OCI-LY7 (cell line): ENCODE results near the gene MAML3. TPM values are rescaled to one million over a fixed set of nuclear protein-coding genes. Genes with fewer than 3 reads are reported as not detected.
"Not testable (repeated sequence)": the region's sequence is repeated elsewhere in the genome, so short reads cannot be mapped to it uniquely, and the experiment has no call there.

Source experiments
- BruUV-seq: library from RNA; stranded (reverse); fragments of 400-500 nt; replicated peaks from 2 replicates; lab custom pipeline; 2021; lab: Mats Ljungman, UMichigan
- CTCF ChIA-PET: fragments of 300-600 bp; sonication (Branson Sonifier 250); formaldehyde crosslinking; loops from one replicate; lab custom pipeline; 2022; ENCODE audit warnings: antibody characterized with exemption; ENCODE audit not compliant: unreplicated experiment; lab: Charles Lee
- POLR2A ChIA-PET: fragments of 300-600 bp; sonication (Branson Sonifier 250); formaldehyde crosslinking; loops from one replicate; lab custom pipeline; 2022; ENCODE audit warnings: antibody characterized with exemption; lab: Charles Lee
- DNase-seq: peaks from one replicate; pipeline ENCODE4 v3.0.0-alpha.2; 2015; ENCODE audit warnings: low spot score
- H2AFZ ChIP-seq: fragments of 200-600 bp; sonication (generic), shearing (Covaris generic); 2 replicates; pipeline ENCODE4 v1.6.1; 2014; ENCODE audit warnings: mild to moderate bottlenecking, antibody characterized with exemption, low read length, moderate library complexity
- H3K27ac ChIP-seq: fragments of 200-600 bp; sonication (generic); 2 replicates; pipeline ENCODE4 v1.5.1; 2014; ENCODE audit warnings: mixed run types, low read depth, mild to moderate bottlenecking, moderate library complexity, low read length, inconsistent platforms; ENCODE audit not compliant: poor library complexity, severe bottlenecking
- H3K36me3 ChIP-seq: fragments of 200-600 bp; sonication (generic); 2 replicates; pipeline ENCODE4 v1.6.1; 2014; ENCODE audit warnings: mild to moderate bottlenecking, antibody characterized with exemption, low read length, moderate library complexity, mixed read lengths; ENCODE audit not compliant: insufficient read depth
- H3K4me1 ChIP-seq: fragments of 200-600 bp; sonication (generic); 2 replicates; pipeline ENCODE4 v1.5.1; 2014; ENCODE audit warnings: mild to moderate bottlenecking, low read length; ENCODE audit not compliant: insufficient read depth, poor library complexity, severe bottlenecking
- H3K4me2 ChIP-seq: fragments of 200-600 bp; sonication (generic); 2 replicates; pipeline ENCODE4 v1.6.1; 2014; ENCODE audit warnings: mild to moderate bottlenecking, low read length
- H3K4me3 ChIP-seq: fragments of 200-600 bp; sonication (generic); 2 replicates; pipeline ENCODE4 v1.5.1; 2014; ENCODE audit warnings: mild to moderate bottlenecking, low read depth, low read length; ENCODE audit not compliant: poor library complexity, severe bottlenecking
- H3K79me2 ChIP-seq: fragments of 200-600 bp; sonication (generic); 2 replicates; pipeline ENCODE4 v1.6.1; 2016; ENCODE audit warnings: low read depth, mild to moderate bottlenecking, low read length, moderate library complexity, mixed read lengths; ENCODE audit not compliant: insufficient read depth
- H3K9me2 ChIP-seq: fragments of 200-600 bp; sonication (generic); 2 replicates; pipeline ENCODE4 v1.6.1; 2016; ENCODE audit warnings: mild to moderate bottlenecking, low read length, mixed read lengths; ENCODE audit not compliant: insufficient read depth
- H3K9me3 ChIP-seq: fragments of 200-600 bp; sonication (generic); 2 replicates; pipeline ENCODE4 v1.6.1; 2014; ENCODE audit warnings: mild to moderate bottlenecking, mixed run types, low read length, mixed read lengths
- H4K20me1 ChIP-seq: fragments of 200-600 bp; sonication (generic); 2 replicates; pipeline ENCODE4 v1.6.1; 2014; ENCODE audit warnings: mild to moderate bottlenecking, antibody characterized with exemption, low read length, moderate library complexity, mixed read lengths; ENCODE audit not compliant: insufficient read depth
- CTCF ChIP-seq: fragments of 200-600 bp; sonication (generic); conservative IDR thresholded peaks from 2 replicates; pipeline ENCODE4 v1.5.1; 2014; ENCODE audit warnings: mild to moderate bottlenecking, antibody characterized with exemption, low read length, moderate library complexity, mixed read lengths
- EZH2phosphoT487 ChIP-seq: fragments of 200-600 bp; sonication (generic); IDR thresholded peaks from 2 replicates; pipeline ENCODE4 v1.6.1; 2018; ENCODE audit warnings: low read depth, borderline replicate concordance, mild to moderate bottlenecking, mixed run types, antibody characterized with exemption, low read length, moderate library complexity, mixed read lengths
- intact Hi-C: fragments of 100-400 bp; cut with micrococcal nuclease; formaldehyde crosslinking; loops from one replicate; pipeline ENCODE4 v1.10.0; 2022; ENCODE audit not compliant: unreplicated experiment
- total RNA-seq, 2 experiments: library from RNA; depleted of rRNA in 1 of 2; stranded (reverse); fragments of >200 nt in 1 of 2; shearing (Covaris generic) in 1 of 2; gene quantifications; 2 replicates each; pipeline ENCODE4 v1.2.3, GENCODE V29; 2014 to 2022

The MAML3 gene
- total RNA-seq, 2 experiments from 2014 or later, result 0.80 to 1.2 TPM

GRCh38 chr4:139698167-139698925 lies 455.6 kb downstream of the MAML3 start:
- H3K4me2 ChIP-seq, H3K4me3 ChIP-seq, H4K20me1 ChIP-seq, DNase-seq, H3K79me2 ChIP-seq, BruUV-seq, intact Hi-C loops, H3K27ac ChIP-seq, H3K4me1 ChIP-seq, H2AFZ ChIP-seq, H3K9me3 ChIP-seq, H3K9me2 ChIP-seq, H3K36me3 ChIP-seq, CTCF ChIA-PET: not testable (repeated sequence)
- TF ChIP-seq CTCF, result peak; percentile 40
- POLR2A ChIA-PET, result interaction anchor here (0.6 kb wide), 1 partner anchor 13 kb away, joined by 4 read pairs; no protein-coding TSS in a partner anchor

- Histone ChIP-seq H3K36me3 (peaks cover 4% of the 10 kb centered on the region; the same call in 1 of the 2 replicates), H3K79me2 (no peaks in the 10 kb centered on the region), H3K9me2 (no peaks in the 10 kb centered on the region), H3K9me3 (no peaks in the 10 kb centered on the region), H3K27ac (no peak overlapping the region), H3K4me1 (no peaks in the 10 kb centered on the region), H3K4me2 (no peak overlapping the region), H3K4me3 (no peak overlapping the region), H4K20me1 (no peaks in the 10 kb centered on the region), H2AFZ (no peak overlapping the region)
- intact Hi-C loops, result no loop called here
- CTCF ChIA-PET, result interaction anchor here (0.6 kb wide), 1 partner anchor 476 kb away, joined by 3 read pairs; no protein-coding TSS in a partner anchor
- POLR2A ChIA-PET, result no interaction called here
- BruUV-seq, result no TSS peak
- TF ChIP-seq CTCF (no peak), EZH2phosphoT487 (no peak)
- no peak for DNase-seq
These were observed 457.5 kb downstream of the MAML3 start for GRCh38 chr4:139696491-139696890.

GRCh38 chr4:139694522-139695107 lies 459.4 kb downstream of the MAML3 start:
- H3K27ac ChIP-seq, result no peak overlapping the region
- H3K4me1 ChIP-seq, result no peaks in the 10 kb centered on the region
- no peaks in the 10 kb centered on the region for H3K9me3 ChIP-seq
- no peaks in the 10 kb centered on the region for H3K9me2 ChIP-seq
- CTCF ChIA-PET, result no interaction called here
- TF ChIP-seq EZH2phosphoT487 (no peak), CTCF (no peak)
- peaks cover 4% of the 10 kb centered on the region; the same call in 1 of the 2 replicates for H3K36me3 ChIP-seq
- POLR2A ChIA-PET, result interaction anchor here (0.6 to 1.0 kb wide), 4 partner anchors 22 to 1690 kb away, joined by 3 to 4 read pairs (median 4); no protein-coding TSS in a partner anchor
- no peak overlapping the region for H3K4me3 ChIP-seq
- H3K4me2 ChIP-seq, result no peak overlapping the region
- H4K20me1 ChIP-seq, result no peaks in the 10 kb centered on the region
- no peak overlapping the region for H2AFZ ChIP-seq
- no peak for DNase-seq
- intact Hi-C loops, result no loop called here
- BruUV-seq, result no TSS peak
- H3K79me2 ChIP-seq, result no peaks in the 10 kb centered on the region
